Stimulated activated CD4-positive, alpha-beta T cell treated with anti-CD3 and anti-CD28 coated beads, TNF-alpha, amount 100 ng/mL, for 48 hours (primary cell): ENCODE measurements around the gene RUNX1.

Source experiments
- DNase-seq, 3 donors: peaks; one replicate each; pipeline ENCODE4 v3.0.0-alpha.2; 2020; ENCODE audit warnings: low read depth in 3 of 3

The RUNX1 gene

GRCh38 chr21:34946385-34946840, 102.7 kb downstream of the RUNX1 start:
- DNase-seq, result no peak

- no peak for DNase-seq
Observed at GRCh38 chr21:34945288-34945687, 103.8 kb downstream of the RUNX1 start.

- DNase-seq, result no peak
Observed at GRCh38 chr21:34944015-34944755, 104.9 kb downstream of the RUNX1 start.

- DNase-seq, result no peak
Observed at GRCh38 chr21:34942911-34943310, 106.2 kb downstream of the RUNX1 start.

- no peak for DNase-seq
Observed at GRCh38 chr21:34941162-34941561, 107.9 kb downstream of the RUNX1 start.

- DNase-seq, result no peak
Observed at GRCh38 chr21:34939673-34940331, 109.3 kb downstream of the RUNX1 start.

GRCh38 chr21:34938089-34938764, 110.9 kb downstream of the RUNX1 start:
- no peak for DNase-seq

GRCh38 chr21:34936883-34937563, 112.1 kb downstream of the RUNX1 start:
- no peak for DNase-seq

- DNase-seq, result no peak
Observed at GRCh38 chr21:34936371-34936789, 112.7 kb downstream of the RUNX1 start.

GRCh38 chr21:34935898-34936297, 113.2 kb downstream of the RUNX1 start:
- no peak for DNase-seq

- DNase-seq, result no peak
Observed at GRCh38 chr21:34935452-34935851, 113.7 kb downstream of the RUNX1 start.

- no peak for DNase-seq
Observed at GRCh38 chr21:34934350-34934749, 114.8 kb downstream of the RUNX1 start.

- DNase-seq, result no peak
Observed at GRCh38 chr21:34933609-34934335, 115.3 kb downstream of the RUNX1 start.

GRCh38 chr21:34932233-34932632, 116.9 kb downstream of the RUNX1 start:
- DNase-seq, result no peak

GRCh38 chr21:34930971-34931370, 118.1 kb downstream of the RUNX1 start:
- no peak for DNase-seq

- no peak for DNase-seq
Observed at GRCh38 chr21:34928637-34929036, 120.5 kb downstream of the RUNX1 start.

GRCh38 chr21:34927992-34928391, 121.1 kb downstream of the RUNX1 start:
- no peak for DNase-seq

GRCh38 chr21:34926803-34927467, 122.2 kb downstream of the RUNX1 start:
- DNase-seq, result no peak

GRCh38 chr21:34925597-34925996, 123.5 kb downstream of the RUNX1 start:
- no peak for DNase-seq

- no peak for DNase-seq
Observed at GRCh38 chr21:34924771-34925419, 124.2 kb downstream of the RUNX1 start.
